PC-9 (cell line): ENCODE measurements around the gene NELFCD. TPM values are rescaled to one million over a fixed set of nuclear protein-coding genes. Genes with fewer than 3 reads are reported as not detected.

Source experiments
- BruUV-seq: library from RNA; stranded (reverse); fragments of 400-500 nt; replicated peaks from 2 replicates; lab custom pipeline; 2021; lab: Mats Ljungman, UMichigan
- CTCF ChIA-PET: fragments of 300-600 bp; sonication (Branson Sonifier 250); formaldehyde crosslinking; loops from one replicate; lab custom pipeline; 2022; ENCODE audit warnings: antibody characterized with exemption; lab: Charles Lee
- POLR2A ChIA-PET: fragments of 300-600 bp; sonication (Branson Sonifier 250); formaldehyde crosslinking; loops from one replicate; lab custom pipeline; 2022; ENCODE audit warnings: antibody characterized with exemption; ENCODE audit not compliant: unreplicated experiment; lab: Charles Lee
- DNase-seq, 2 experiments: peaks; one replicate each; pipeline versions ENCODE4 v3.0.0 to v3.0.0-alpha.2; 2015 to 2022; ENCODE audit warnings: mixed read lengths in 1 of 2
- H2AFZ ChIP-seq: fragments of 200-600 bp; sonication (generic); 2 replicates; pipeline ENCODE4 v1.8.1; 2017; ENCODE audit warnings: antibody characterized with exemption
- H3F3A ChIP-seq: fragments of 200-600 bp; sonication (generic); 2 replicates; pipeline ENCODE4 v1.8.1; 2017; ENCODE audit warnings: antibody characterized with exemption, mild to moderate bottlenecking, low read depth; ENCODE audit not compliant: insufficient read depth
- H3K27ac ChIP-seq: fragments of 200-600 bp; sonication (generic); 2 replicates; pipeline ENCODE4 v1.6.1; 2016; ENCODE audit warnings: mixed run types
- H3K27me3 ChIP-seq: fragments of 200-600 bp; sonication (generic); 2 replicates; pipeline ENCODE4 v1.6.1; 2016; ENCODE audit warnings: low read depth, mixed run types; ENCODE audit not compliant: insufficient read depth
- H3K36me3 ChIP-seq: fragments of 200-600 bp; sonication (generic); 2 replicates; pipeline ENCODE4 v1.6.1; 2016; ENCODE audit warnings: low read depth, mixed run types
- H3K4me1 ChIP-seq: fragments of 200-600 bp; sonication (generic); replicated peaks from 2 replicates; pipeline ENCODE4 v1.6.1; 2016; ENCODE audit warnings: mixed run types; ENCODE audit not compliant: insufficient read depth
- H3K4me2 ChIP-seq: fragments of 200-600 bp; sonication (generic); 2 replicates; pipeline ENCODE4 v1.6.1; 2017; ENCODE audit warnings: mixed run types
- H3K4me3 ChIP-seq: fragments of 200-600 bp; sonication (generic); 2 replicates; pipeline ENCODE4 v1.6.1; 2016; ENCODE audit warnings: mixed run types
- H3K79me2 ChIP-seq: fragments of 200-600 bp; sonication (generic); 2 replicates; pipeline ENCODE4 v1.6.1; 2017; ENCODE audit warnings: low read depth, mixed run types
- H3K9me2 ChIP-seq: fragments of 200-600 bp; sonication (generic); 2 replicates; pipeline ENCODE4 v1.8.1; 2017; ENCODE audit warnings: mild to moderate bottlenecking; ENCODE audit not compliant: insufficient read depth
- H3K9me3 ChIP-seq: fragments of 200-600 bp; sonication (generic); 2 replicates; pipeline ENCODE4 v1.8.1; 2016; ENCODE audit warnings: low read depth; ENCODE audit not compliant: insufficient read depth
- H4K20me1 ChIP-seq: fragments of 200-600 bp; sonication (generic); 2 replicates; pipeline ENCODE4 v1.8.1; 2017; ENCODE audit not compliant: insufficient read depth
- CTCF ChIP-seq: fragments of 200-600 bp; sonication (generic); conservative IDR thresholded peaks from 2 replicates; pipeline ENCODE4 v1.6.1; 2017; ENCODE audit warnings: mixed run types, antibody characterized with exemption, mild to moderate bottlenecking, moderate library complexity
- EZH2 ChIP-seq: fragments of 200-600 bp; sonication (generic); IDR thresholded peaks from 2 replicates; pipeline ENCODE4 v1.8.0; 2017; ENCODE audit warnings: antibody characterized with exemption, low read depth
- intact Hi-C: fragments of 100-400 bp; cut with micrococcal nuclease; formaldehyde crosslinking; loops from one replicate; pipeline ENCODE4 v1.10.0; 2022; ENCODE audit not compliant: unreplicated experiment
- total RNA-seq: library from RNA; stranded (reverse); gene quantifications from 2 replicates; pipeline ENCODE4 v1.2.3, GENCODE V29; 2021

Gene NELFCD
- total RNA-seq, 1 experiment from 2014 or later: 130 TPM

GRCh38 chr20:59025086-59025485 is 44.0 kb downstream of the NELFCD start:
- ChIA-PET POLR2A (no interaction called here), CTCF (no interaction called here)
- H3K36me3 ChIP-seq: peaks cover 51% of the 10 kb centered on the region
- no TSS peak for BruUV-seq
- no peaks in the 10 kb centered on the region for H3K27me3 ChIP-seq
- no peak overlapping the region for H2AFZ ChIP-seq
- H3K27ac ChIP-seq: no peak overlapping the region
- intact Hi-C loops: no loop called here
- no peaks in the 10 kb centered on the region for H3K9me2 ChIP-seq
- no peak for DNase-seq
- H3K4me3 ChIP-seq: no peak overlapping the region
- H3K4me2 ChIP-seq: no peak overlapping the region
- peaks cover 40% of the 10 kb centered on the region for H3F3A ChIP-seq
- peaks cover 17% of the 10 kb centered on the region for H4K20me1 ChIP-seq
- no peaks in the 10 kb centered on the region for H3K9me3 ChIP-seq
- peaks cover 47% of the 10 kb centered on the region for H3K4me1 ChIP-seq
- TF ChIP-seq CTCF: no peak
- TF ChIP-seq EZH2: no peak
- H3K79me2 ChIP-seq: peaks cover 54% of the 10 kb centered on the region

- peaks cover 35% of the 10 kb centered on the region for H3F3A ChIP-seq
- intact Hi-C loops: no loop called here
- H3K9me2 ChIP-seq: no peaks in the 10 kb centered on the region
- POLR2A ChIA-PET: no interaction called here
- H3K4me3 ChIP-seq: no peak overlapping the region
- H3K27me3 ChIP-seq: no peaks in the 10 kb centered on the region
- no peak overlapping the region for H3K4me2 ChIP-seq
- CTCF ChIA-PET: no interaction called here
- DNase-seq: no peak
- no peak overlapping the region for H2AFZ ChIP-seq
- peaks cover 47% of the 10 kb centered on the region for H3K4me1 ChIP-seq
- no TSS peak for BruUV-seq
- no peaks in the 10 kb centered on the region for H3K9me3 ChIP-seq
- H3K27ac ChIP-seq: no peak overlapping the region
- H3K36me3 ChIP-seq: peaks cover 56% of the 10 kb centered on the region
- peaks cover 21% of the 10 kb centered on the region for H4K20me1 ChIP-seq
- H3K79me2 ChIP-seq: peaks cover 58% of the 10 kb centered on the region
- TF ChIP-seq CTCF (no peak), EZH2 (no peak)
Measured at GRCh38 chr20:59025511-59025910, 44.5 kb downstream of the NELFCD start.

- peaks cover 19% of the 10 kb centered on the region for H3F3A ChIP-seq
- no TSS peak for BruUV-seq
Measured at GRCh38 chr20:59026904-59027740, 46.1 kb downstream of the NELFCD start.

More at GRCh38 chr20:59026904-59027740, 46.1 kb downstream of the NELFCD start:
- Histone ChIP-seq H3K27me3 (no peaks in the 10 kb centered on the region), H2AFZ (no peak overlapping the region), H3K4me2 (no peak overlapping the region), H4K20me1 (peaks cover 28% of the 10 kb centered on the region), H3K27ac (no peak overlapping the region), H3K9me3 (no peaks in the 10 kb centered on the region), H3K79me2 (peaks cover 74% of the 10 kb centered on the region), H3K36me3 (peaks cover 56% of the 10 kb centered on the region), H3K9me2 (no peaks in the 10 kb centered on the region), H3K4me3 (no peak overlapping the region), H3K4me1 (peaks cover 41% of the 10 kb centered on the region)
- POLR2A ChIA-PET: no interaction called here
- CTCF ChIA-PET: no interaction called here
- intact Hi-C loops: no loop called here
- TF ChIP-seq EZH2 (no peak), CTCF (no peak)
- DNase-seq: no peak
